Measurements from ENCODE around the gene PPP1R2.

- no peak for TF ChIP-seq CTCF (IDR thresholded peaks at IDR 0.05)
- peak; percentile 97 for TF ChIP-seq POLR2A (IDR thresholded peaks at IDR 0.05)
These were observed at the start of gene PPP1R2 for GRCh38 chr3:195542698-195543499.

Data from transverse colon (tissue), 3 donors.